BE2C (cell line): ENCODE results near the gene ZNF213.

Source experiments
- DNase-seq: peaks from one replicate; pipeline ENCODE4 v3.0.0-alpha.2; 2020
- H3K27me3 ChIP-seq: fragments of 250-450 bp; sonication (Bioruptor Pico); 2 replicates; pipeline ENCODE4 v1.5.1; 2020; ENCODE audit warnings: mild to moderate bottlenecking
- H3K36me3 ChIP-seq: fragments of 250-450 bp; sonication (Bioruptor Pico); 2 replicates; pipeline ENCODE4 v1.5.1; 2020; ENCODE audit warnings: mild to moderate bottlenecking
- H3K4me1 ChIP-seq: fragments of 250-450 bp; sonication (Bioruptor Pico); 2 replicates; pipeline ENCODE4 v1.5.1; 2020
- H3K4me3 ChIP-seq: 2 replicates; pipeline ENCODE4 v1.5.1; 2011; ENCODE audit warnings: low read depth, low read length
- H3K9me3 ChIP-seq: fragments of 250-450 bp; sonication (Bioruptor Pico); 2 replicates; pipeline ENCODE4 v1.5.1; 2020
- TF ChIP-seq, protein P1 (sequence below): IDR thresholded peaks from 2 replicates; pipeline ENCODE4 v1.5.1; 2012; ENCODE audit warnings: mild to moderate bottlenecking, low read depth, low read length

Gene ZNF213

DNA sequence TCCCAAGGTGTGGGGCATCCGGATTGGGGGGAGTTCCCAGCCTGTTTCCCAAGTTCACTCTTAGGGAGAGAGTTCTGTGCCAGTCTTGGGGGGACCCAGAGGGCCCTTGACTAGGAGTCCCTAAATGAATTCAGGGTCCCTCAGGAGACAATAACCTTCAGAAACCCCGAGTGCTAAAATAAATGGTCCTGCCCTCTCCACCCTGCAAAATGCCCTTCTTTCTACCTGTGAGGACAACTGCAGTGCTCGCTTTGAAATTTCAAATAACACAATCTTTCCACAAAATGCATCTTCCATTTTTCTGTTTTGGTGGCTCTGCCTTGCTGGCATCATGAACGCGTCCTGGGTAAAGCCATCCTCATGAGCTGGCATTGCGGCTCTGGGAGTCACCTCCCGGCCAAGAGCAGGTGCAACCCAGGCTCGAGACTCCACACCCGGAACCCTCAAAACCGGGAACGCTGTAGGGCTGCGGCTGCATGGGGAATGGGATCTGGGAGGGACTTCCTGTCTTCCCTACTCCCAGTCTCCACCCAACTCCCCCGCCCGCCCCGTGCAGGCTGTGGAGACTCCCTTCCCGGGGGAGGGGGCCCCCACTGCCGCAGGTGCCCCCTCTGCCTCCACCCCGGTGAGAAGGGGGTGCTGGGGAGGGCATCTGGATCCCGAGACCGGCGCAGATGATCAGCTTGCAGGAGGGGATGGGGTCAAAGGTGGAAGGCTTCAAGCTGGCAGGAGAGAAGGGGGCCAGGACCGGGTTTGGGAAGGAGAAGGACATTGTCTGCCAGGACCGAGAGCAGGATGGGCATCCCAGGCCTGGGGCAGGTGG is 22.6 kb upstream of the ZNF213 start, which contains the start of gene ZNF205:
Gene ZNF205 (plus strand): TSS at position 529 of the 823 bp plus-strand sequence. CDS start 845 bp downstream, outside the sequence.
- no peaks in the 10 kb centered on the region for H3K27me3 ChIP-seq
- peak; percentile 82 for DNase-seq
- peaks cover 7% of the 10 kb centered on the region; the same call in 1 of the 2 replicates for H3K36me3 ChIP-seq
- H3K4me1 ChIP-seq, result no peaks in the 10 kb centered on the region; the same call in 1 of the 2 replicates
- TF ChIP-seq, protein P1, sequence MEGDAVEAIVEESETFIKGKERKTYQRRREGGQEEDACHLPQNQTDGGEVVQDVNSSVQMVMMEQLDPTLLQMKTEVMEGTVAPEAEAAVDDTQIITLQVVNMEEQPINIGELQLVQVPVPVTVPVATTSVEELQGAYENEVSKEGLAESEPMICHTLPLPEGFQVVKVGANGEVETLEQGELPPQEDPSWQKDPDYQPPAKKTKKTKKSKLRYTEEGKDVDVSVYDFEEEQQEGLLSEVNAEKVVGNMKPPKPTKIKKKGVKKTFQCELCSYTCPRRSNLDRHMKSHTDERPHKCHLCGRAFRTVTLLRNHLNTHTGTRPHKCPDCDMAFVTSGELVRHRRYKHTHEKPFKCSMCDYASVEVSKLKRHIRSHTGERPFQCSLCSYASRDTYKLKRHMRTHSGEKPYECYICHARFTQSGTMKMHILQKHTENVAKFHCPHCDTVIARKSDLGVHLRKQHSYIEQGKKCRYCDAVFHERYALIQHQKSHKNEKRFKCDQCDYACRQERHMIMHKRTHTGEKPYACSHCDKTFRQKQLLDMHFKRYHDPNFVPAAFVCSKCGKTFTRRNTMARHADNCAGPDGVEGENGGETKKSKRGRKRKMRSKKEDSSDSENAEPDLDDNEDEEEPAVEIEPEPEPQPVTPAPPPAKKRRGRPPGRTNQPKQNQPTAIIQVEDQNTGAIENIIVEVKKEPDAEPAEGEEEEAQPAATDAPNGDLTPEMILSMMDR, result no peak
- H3K4me3 ChIP-seq, result peak within 1 kb of the TSS; percentile 96
- H3K9me3 ChIP-seq, result no peaks in the 10 kb centered on the region

DNA sequence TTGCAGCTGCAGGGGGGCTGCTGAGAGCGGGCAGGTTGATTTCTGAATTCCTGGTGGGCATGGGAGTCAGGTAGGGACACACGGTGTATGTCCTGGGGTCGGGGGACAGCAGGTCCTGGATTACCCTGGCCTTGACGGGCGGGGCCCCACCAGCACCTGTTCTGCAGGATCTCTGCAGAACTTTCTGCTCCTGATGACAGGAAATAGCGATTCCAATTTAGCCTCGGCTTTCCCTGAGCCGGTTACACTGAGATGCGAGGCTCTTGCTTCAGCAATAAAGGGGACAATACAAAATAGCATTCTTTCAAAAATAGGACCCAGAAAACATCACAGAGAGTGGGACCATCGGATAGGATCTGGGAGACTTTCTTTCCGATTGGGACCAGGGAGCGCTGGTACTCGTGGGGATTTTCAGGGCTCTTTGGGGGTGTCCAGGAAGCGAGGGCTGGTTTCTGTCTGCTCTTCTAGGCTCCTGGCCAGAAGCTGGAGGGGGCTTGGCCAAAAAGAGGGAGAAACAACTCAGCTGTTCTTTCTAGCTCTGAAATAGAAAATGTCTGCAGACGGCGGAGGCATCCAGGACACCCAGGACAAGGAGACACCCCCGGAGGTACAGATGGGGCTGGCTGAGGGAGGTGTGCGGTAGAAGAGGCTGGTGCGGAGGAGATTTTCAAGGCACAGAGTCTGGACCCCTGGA is 21.8 kb upstream of the ZNF213 start:
- TF ChIP-seq, protein P1, result no peak
- Histone ChIP-seq H3K4me1 (no peaks in the 10 kb centered on the region; the same call in 1 of the 2 replicates), H3K4me3 (peak overlapping the region; percentile 96), H3K9me3 (no peaks in the 10 kb centered on the region), H3K36me3 (peaks cover 7% of the 10 kb centered on the region; the same call in 1 of the 2 replicates), H3K27me3 (no peaks in the 10 kb centered on the region)
- no peak for DNase-seq

DNA sequence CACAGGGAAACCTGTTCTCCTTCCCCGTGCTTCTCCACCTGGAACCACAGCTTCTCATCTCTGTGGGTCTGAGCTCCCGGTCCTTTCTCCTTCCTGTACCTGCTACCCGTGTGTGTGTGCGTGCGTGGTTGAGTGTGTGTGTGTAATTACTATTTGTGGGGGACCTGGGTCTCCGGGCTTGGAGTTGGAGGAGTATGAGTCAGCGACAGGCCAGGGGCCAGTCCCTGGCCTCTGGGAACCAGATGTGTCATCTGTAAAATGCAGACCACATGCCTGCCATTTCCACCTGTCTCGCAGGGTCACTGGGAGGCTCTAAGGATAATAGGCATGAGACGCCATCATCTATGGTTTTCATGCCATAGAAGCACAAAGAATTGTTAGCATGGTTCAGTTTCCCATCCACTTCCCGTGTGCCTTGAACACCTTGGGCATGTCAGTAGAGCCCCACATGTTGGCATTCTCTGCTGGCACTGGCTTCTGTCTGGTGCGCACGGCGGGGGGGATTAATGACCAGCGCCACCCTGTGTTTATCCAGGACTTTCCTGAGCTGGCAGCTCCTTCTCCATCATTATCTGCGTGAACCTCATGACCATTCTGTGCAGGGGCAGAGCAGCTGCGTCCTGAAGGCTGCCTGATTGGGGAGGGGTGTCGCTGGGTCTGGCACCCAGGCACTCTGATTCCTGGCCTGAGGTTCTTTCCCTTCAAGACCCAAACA is 20.9 kb upstream of the ZNF213 start:
- TF ChIP-seq, protein P1, result peak; percentile 46
- peaks cover 11% of the 10 kb centered on the region; the same call in 1 of the 2 replicates for H3K36me3 ChIP-seq
- H3K9me3 ChIP-seq, result no peaks in the 10 kb centered on the region
- H3K4me1 ChIP-seq, result no peaks in the 10 kb centered on the region; the same call in 1 of the 2 replicates
- DNase-seq, result peak; percentile 51
- H3K4me3 ChIP-seq, result peak overlapping the region; percentile 96
- H3K27me3 ChIP-seq, result no peaks in the 10 kb centered on the region

DNA sequence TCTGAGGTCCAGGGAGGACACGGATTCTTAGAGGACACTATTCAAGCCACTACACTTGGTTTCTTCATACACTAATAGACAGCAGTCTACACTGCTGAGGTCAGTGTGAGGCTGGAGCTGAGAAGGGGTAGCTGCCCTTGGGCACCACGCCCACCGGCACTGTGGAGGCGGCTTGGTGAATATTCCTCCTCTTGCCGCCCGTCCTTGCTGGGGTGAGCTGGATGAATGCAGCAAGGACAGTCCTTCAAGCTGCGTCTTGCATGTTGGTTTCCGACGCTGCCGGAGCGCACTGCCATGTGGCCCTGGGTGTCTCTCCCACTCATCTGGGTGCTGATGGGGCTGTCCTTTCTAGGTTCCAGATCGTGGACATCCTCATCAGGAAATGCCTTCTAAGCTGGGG is 19.8 kb upstream of the ZNF213 start:
- no peak for DNase-seq
- Histone ChIP-seq H3K9me3 (no peaks in the 10 kb centered on the region), H3K36me3 (peaks cover 19% of the 10 kb centered on the region), H3K4me3 (no peak overlapping the region), H3K4me1 (no peaks in the 10 kb centered on the region; the same call in 1 of the 2 replicates), H3K27me3 (no peaks in the 10 kb centered on the region)
- TF ChIP-seq, protein P1, result no peak

DNA sequence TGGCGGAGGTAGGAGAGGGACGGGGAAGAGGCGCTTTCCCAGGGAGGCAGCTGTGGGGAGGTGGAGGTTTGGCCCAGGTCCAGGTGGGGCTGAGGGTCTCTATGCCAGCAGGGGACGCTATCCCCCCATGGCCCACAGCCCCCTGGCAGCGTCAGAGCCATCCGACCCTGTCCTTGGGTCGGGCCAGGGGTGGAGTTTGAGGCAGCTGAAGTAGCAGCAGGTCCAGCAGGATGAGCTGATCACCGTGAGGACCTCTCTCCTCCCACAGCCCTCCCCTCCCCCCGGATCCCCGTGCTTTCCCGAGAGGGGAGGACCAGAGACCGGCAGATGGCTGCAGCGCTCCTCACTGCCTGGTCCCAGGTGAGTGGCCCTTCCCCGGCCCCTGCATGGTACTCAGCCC is 19.3 kb upstream of the ZNF213 start:
- Histone ChIP-seq H3K4me1 (no peaks in the 10 kb centered on the region; the same call in 1 of the 2 replicates), H3K36me3 (peaks cover 21% of the 10 kb centered on the region), H3K4me3 (no peak overlapping the region), H3K9me3 (no peaks in the 10 kb centered on the region), H3K27me3 (no peaks in the 10 kb centered on the region)
- no peak for DNase-seq
- TF ChIP-seq, protein P1, result peak; percentile 28
